ENCODE results near the gene RNPS1.

Gene RNPS1

GRCh38 chr16:2233872-2234812 lies 33.8 kb downstream of the RNPS1 start:
- no peak for DNase-seq

- DNase-seq = no peak
These were observed 34.7 kb downstream of the RNPS1 start for GRCh38 chr16:2233046-2233775.

GRCh38 chr16:2232094-2232990 lies 35.6 kb downstream of the RNPS1 start:
- DNase-seq = no peak

DNA sequence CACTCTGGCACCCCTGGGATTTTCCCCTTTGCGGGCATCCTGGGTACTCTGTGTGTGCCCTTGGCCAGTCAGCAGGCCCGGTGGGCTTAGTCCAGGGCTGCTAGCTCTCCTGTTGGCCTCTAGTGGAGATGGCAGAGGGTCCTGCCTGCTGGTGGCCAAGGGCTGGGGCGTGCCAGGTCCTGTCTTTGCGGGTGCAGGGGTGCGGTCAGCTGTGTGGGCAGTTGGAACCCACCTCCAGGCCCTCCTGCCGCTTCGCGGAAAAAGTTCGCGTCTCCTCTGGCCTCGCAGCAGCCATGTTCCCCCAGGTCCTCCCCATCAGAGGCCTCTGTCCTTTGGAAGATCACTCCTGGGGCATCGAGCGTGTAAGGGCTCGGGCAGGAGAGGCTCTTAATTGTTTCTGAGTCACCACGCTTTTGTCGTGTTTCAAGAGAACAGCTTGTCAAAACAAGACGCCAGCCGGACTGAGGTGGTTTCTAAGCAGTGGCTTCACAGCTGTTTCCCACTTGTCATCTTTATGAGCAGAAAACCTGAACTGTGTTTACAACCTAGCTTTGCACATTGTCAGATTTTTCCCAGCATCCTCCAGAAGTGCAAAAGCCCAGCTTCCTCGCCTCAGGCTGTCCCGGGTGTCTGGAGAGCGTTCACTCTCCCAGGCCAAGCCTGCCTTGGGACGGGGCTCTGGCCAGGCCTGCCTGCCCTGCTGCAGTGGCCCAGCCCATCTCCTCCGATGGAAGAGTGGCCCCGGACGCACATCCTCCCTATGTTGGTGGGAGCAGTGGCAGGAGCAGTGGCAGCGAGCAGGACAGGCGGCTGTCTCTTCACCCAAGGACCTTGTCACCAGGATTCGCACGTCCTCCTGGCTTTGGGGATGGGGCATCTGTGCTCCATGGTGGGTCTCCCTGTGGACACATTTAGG lies 36.7 kb downstream of the RNPS1 start:
- no peak for DNase-seq

DNA sequence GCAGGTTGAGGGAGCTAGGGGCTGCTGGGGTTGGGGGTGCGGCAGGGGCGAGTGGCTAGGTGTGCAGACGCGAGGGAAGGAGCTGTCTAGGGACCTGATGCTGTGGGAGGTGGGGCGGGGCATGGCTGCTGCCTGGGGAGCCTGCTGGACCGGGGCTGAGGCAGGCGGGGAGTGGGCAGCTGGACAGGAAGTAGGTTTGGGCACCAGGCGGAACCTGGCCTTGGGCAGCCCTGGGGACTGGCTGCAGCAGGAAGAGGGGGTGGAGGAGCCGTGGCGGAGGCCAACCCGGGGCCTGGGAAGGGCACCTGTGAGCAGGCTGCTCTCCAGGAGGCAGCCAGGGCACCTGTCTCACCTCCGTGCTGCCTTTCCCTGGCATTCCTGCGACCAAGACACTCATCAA lies 37.5 kb downstream of the RNPS1 start:
- DNase-seq = no peak

GRCh38 chr16:2229632-2230250 lies 38.2 kb downstream of the RNPS1 start:
- DNase-seq = no peak

- DNase-seq = no peak
These were observed 38.8 kb downstream of the RNPS1 start for GRCh38 chr16:2229091-2229490.

DNA sequence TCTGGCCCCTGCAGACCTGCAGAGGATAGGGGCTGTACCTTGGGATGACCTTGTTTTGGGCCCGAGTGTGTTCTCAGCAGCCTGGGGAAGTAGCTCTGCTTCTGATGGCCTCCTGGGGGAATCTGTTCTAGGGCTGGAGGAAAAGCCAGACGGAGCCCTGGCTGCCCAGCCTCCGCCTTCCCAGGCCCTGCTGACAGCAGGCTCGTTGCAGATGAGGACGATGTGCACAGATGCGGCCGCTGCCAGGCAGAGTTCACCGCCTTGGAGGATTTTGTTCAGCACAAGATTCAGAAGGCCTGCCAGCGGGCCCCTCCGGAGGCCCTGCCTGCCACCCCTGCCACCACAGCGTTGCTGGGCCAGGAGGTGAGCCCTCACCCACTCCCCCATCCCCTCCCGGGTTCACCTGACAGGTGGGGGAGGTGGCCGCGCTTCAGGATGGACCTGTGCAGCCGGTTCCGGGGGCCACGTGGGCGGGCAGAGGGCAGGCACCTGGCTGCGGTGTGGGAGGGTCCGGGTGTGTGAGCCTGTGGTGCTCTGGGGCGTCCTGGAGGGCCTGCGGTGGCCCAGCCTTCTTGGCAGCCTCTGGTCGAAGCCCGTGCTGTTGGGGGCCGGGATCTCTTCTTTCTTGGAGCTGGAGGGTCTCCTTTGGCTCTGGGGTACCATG lies 39.6 kb downstream of the RNPS1 start:
- no peak for DNase-seq

GRCh38 chr16:2226918-2227317 lies 41.0 kb downstream of the RNPS1 start:
- DNase-seq = no peak

DNA sequence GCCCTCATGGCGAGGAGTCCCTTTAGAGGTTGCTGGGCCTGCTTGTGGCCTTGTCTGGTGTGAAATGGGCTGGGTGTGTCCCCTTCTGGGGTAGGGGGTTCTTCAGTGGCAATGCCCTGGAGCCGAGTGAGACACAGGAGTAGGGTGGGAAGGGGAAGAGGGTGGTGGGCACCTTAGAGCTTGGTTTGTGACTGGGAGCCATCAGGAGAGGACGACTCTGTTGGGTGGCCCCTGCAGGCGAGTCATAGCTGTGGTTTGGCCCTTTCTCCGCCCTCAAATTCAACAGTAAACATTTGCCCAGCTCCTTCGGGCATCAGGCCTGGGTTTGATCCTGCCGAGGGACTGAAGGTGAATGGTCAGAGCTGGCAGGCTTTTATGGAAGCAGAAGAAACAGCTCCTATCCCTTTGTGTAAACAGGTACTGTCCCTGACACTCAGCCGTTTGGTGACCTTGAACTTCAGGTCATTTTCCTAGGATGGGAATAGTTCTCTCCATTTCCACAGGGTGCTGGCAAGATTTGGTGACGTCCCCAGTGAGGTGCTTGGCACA lies 41.6 kb downstream of the RNPS1 start:
- DNase-seq = no peak

- no peak for DNase-seq
These were observed 43.9 kb downstream of the RNPS1 start for GRCh38 chr16:2223942-2224486.

DNA sequence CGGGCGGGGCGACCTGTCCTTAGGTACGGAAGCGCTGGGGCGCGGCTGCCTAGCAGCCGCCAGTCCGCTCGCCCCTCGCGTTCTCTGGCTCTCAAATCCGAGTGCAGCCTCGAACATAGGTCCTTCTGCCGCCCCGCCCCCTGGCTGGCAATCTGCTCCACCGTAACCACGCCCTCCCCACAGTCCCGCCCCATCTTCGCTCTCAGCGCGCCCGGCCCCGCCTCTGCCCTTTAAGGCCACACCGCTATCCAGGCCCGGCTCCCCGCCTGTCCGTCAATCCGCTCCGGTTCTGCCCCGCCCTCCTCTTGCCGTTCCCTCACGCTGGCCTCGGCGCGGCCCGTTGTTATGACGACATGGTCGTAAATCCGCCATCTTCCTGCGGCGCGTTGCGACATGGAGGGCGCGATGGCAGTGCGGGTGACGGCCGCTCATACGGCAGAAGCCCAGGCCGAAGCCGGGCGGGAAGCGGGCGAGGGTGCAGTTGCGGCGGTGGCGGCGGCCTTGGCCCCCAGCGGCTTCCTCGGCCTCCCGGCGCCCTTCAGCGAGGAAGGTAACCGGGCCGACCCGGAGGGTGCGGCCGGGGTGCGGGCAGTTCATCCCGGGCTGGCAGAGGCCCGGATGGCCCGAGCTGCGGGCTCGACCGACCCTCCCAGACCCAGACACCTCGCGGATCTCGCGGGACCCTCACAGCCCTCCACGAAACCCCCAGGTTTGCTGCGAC lies 44.5 kb downstream of the RNPS1 start, which contains the start of gene E4F1:
TSS of gene E4F1 (plus strand) at position 371 of the 721 bp plus-strand sequence. CDS start at position 394, 23 bp downstream.
- peak; percentile 98 for DNase-seq

DNA sequence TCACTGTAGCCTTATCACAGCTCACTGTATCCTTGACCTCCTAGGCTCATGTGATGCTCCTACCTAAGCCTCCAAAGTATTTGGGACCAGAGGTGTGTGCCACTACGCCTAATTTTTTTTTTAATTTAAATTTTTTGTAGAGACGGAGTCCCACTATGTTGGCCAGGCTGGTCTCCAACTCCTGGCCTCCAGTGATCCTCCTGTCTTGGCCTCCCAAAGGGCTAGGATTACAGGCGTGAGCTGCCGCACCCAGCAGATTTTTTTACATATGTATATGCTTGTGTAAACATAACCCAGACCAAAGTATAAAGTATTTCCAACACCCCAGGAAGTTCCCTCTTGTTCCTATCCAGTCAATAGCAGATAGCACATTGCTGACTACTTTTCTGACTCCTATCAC lies 51.6 kb downstream of the RNPS1 start:
- no peak for DNase-seq

- DNase-seq = no peak
These were observed 53.3 kb downstream of the RNPS1 start, which contains the start of gene PGP for GRCh38 chr16:2214719-2214968. Gene PGP, minus strand, starts transcription at chr16:2214840. Its CDS starts 63 bp downstream, at chr16:2214777.

DNA sequence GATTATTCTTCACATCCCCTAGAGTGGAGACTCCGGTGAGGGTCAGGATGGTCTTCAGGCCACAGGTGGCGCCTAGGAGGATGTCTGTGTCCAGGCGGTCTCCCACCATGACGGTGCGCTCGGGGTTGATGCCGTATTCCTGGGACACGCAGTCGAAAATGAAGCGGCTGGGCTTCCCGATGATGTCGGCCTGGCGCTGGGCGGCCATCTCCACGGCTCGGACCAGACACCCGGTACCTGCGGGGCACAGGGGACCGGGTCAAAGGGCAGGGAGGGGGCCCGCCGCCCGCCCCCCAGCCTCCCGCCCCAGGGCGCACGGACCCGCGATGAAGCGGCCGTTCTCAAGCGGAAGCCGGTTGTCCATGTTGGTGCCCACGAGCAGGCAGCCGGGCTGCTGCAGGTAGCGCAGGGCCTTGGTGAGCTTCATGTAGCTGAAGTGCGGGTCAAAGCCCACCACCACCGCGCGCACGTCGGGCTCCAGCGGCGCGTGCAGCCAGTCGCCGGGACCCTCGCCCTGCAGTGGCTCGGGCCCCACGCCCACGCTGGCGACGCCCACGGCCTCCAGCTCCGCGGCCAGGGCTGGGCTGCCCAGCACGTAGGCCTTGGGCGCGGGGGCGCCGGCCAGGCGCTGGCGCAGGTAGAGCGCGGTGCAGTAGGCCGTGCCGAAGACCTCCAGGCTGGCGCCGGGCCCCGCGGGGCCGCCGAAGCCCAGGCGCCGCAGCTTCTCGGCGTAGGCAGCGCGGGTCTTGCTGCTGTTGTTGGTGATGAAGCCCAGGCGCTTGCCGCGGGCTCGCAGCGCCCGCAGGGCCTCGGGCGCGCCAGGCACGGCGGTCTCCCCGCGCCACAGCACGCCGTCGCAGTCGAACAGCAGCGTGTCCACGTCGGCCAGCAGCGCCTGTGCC lies 53.9 kb downstream of the RNPS1 start:
- no peak for DNase-seq

GRCh38 chr16:2212362-2213324 lies 55.3 kb downstream of the RNPS1 start:
- DNase-seq = no peak

- DNase-seq = no peak
These were observed 56.0 kb downstream of the RNPS1 start for GRCh38 chr16:2211923-2212347.
